GM12873 (cell line): Measurements from ENCODE around the gene TTLL7.

Experiments
- CTCF ChIP-seq: IDR thresholded peaks from 2 replicates; pipeline ENCODE4 v1.5.1; 2012; ENCODE audit warnings: low read depth, mild to moderate bottlenecking, moderate library complexity, low read length, control low read depth; ENCODE audit not compliant: insufficient read depth; ENCODE audit errors: missing control alignments

TTLL7 gene

GRCh38 chr1:83856381-83856780, 142.6 kb downstream of the TTLL7 start:
- TF ChIP-seq CTCF, result no peak

GRCh38 chr1:83854456-83854855, 144.5 kb downstream of the TTLL7 start:
- no peak for TF ChIP-seq CTCF

- TF ChIP-seq CTCF, result no peak
These were observed 148.1 kb downstream of the TTLL7 start for GRCh38 chr1:83850834-83851233.

- TF ChIP-seq CTCF, result no peak
These were observed 149.5 kb downstream of the TTLL7 start for GRCh38 chr1:83849191-83850061.

- TF ChIP-seq CTCF, result no peak
These were observed 152.8 kb downstream of the TTLL7 start for GRCh38 chr1:83846138-83846537.

GRCh38 chr1:83845437-83846071, 153.4 kb downstream of the TTLL7 start:
- no peak for TF ChIP-seq CTCF

GRCh38 chr1:83844546-83844945, 154.4 kb downstream of the TTLL7 start:
- TF ChIP-seq CTCF, result no peak
